ENCODE data around the gene KRTAP5-7. TPM values are rescaled to one million over a fixed set of nuclear protein-coding genes. Genes with fewer than 3 reads are reported as not detected.

Gene KRTAP5-7
- total RNA-seq, 2 donors from 2014 or later, result 0.17 to 0.24 TPM

DNA sequence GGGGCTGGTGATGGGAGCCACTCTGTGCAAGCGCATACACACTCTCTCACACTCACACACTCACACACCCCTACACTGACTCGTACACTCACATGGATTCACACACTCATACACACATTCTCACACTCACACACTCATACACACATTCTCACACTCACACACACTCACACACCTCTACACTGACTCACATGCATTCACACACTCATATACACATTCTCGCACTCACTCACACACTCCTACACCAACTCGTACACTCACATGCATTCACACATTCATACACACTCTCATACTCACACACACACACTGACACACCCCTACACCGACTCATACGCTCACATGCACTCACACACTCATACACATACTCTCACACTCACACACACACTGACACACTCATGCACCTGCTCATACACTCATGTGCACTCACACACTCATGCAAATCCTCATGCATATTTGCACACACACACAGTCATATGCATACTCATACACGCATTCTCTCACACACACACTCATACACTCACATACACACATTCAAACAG is 50.5 kb downstream of the KRTAP5-7 start:
- Histone ChIP-seq H3K4me1 (no peaks in the 10 kb centered on the region), H3K4me3 (no peak overlapping the region), H3K27me3 (no peaks in the 10 kb centered on the region), H3K36me3 (no peaks in the 10 kb centered on the region), H3K27ac (no peak overlapping the region), H3K9ac (ENCODE audit: low read depth in 2 of 2, low read length in 2 of 2) (no peak overlapping the region), H3K9me3 (no peaks in the 10 kb centered on the region)
- intact Hi-C loops (cut with DNase I), result no loop called here
- no peak for DNase-seq
- TF ChIP-seq, protein P1, sequence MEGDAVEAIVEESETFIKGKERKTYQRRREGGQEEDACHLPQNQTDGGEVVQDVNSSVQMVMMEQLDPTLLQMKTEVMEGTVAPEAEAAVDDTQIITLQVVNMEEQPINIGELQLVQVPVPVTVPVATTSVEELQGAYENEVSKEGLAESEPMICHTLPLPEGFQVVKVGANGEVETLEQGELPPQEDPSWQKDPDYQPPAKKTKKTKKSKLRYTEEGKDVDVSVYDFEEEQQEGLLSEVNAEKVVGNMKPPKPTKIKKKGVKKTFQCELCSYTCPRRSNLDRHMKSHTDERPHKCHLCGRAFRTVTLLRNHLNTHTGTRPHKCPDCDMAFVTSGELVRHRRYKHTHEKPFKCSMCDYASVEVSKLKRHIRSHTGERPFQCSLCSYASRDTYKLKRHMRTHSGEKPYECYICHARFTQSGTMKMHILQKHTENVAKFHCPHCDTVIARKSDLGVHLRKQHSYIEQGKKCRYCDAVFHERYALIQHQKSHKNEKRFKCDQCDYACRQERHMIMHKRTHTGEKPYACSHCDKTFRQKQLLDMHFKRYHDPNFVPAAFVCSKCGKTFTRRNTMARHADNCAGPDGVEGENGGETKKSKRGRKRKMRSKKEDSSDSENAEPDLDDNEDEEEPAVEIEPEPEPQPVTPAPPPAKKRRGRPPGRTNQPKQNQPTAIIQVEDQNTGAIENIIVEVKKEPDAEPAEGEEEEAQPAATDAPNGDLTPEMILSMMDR (IDR thresholded peaks at IDR 0.05), result no peak

Other genes starting within 250 kb of the KRTAP5-7 start
- 100 to 1,000 TPM in 1 of 2 donors, 10 to 100 TPM in 1; 75.3 to 163 TPM for gene DHCR7, start 78.9 kb upstream of the KRTAP5-7 start, total RNA-seq
- 100 to 1,000 TPM; 133 to 178 TPM for gene NADSYN1, start 74.1 kb upstream of the KRTAP5-7 start, total RNA-seq
- under 1 TPM in 1 of 2 donors, not detected in 1; 0.35 TPM for gene KRTAP5-8, start 10.8 kb downstream of the KRTAP5-7 start, total RNA-seq
- under 1 TPM; 0.35 to 0.52 TPM for gene KRTAP5-9, start 21.2 kb downstream of the KRTAP5-7 start, total RNA-seq
- gene KRTAP5-10, start 38.3 kb downstream of the KRTAP5-7 start, total RNA-seq, result under 1 TPM in 1 of 2 donors, not detected in 1; 0.37 TPM
- not detected for gene KRTAP5-11, start 55.6 kb downstream of the KRTAP5-7 start, total RNA-seq

Measured in colonic mucosa (tissue), 4 donors.